Measurements from ENCODE around the gene GPC3.
"Not testable (repeated sequence)": the region's sequence is repeated elsewhere in the genome, so short reads cannot be mapped to it uniquely, and the experiment has no call there.

Gene GPC3

GRCh38 chrX:134006484-134007161 is 21.2 kb upstream of the GPC3 start:
- Mint-ChIP-seq H3K27ac (no peak overlapping the region), H3K27me3 (no peaks in the 10 kb centered on the region), H3K4me1 (no peaks in the 10 kb centered on the region), H3K9me3 (no peaks in the 10 kb centered on the region), H3K4me3 (no peak overlapping the region)
- ATAC-seq (peak; percentile 94), DNase-seq (peak in 1 of 2 donors; percentile 23)

DNA sequence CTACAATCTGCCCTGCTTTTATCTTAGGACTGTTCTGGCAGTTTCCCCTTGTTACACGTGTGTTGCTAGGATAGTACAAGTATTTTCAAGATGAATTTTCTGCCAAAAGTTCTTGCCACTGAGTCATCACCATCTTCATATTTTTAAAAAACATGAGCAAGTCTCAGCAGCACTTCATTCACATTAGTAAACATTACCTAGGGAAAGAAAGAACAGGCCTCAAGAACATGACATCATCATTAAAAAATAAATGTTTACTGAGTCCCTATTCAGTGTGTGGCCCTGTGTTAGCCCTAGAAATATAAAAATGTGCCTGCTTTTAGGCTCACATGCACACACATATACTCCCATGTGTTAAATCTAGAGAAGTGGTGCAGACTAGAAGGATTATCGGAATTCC is 18.7 kb upstream of the GPC3 start:
- Mint-ChIP-seq H3K27me3 (no peaks in the 10 kb centered on the region), H3K9me3 (no peaks in the 10 kb centered on the region), H3K4me3 (no peak overlapping the region), H3K27ac (peak overlapping the region in 1 of 2 donors; percentile 10), H3K4me1 (no peaks in the 10 kb centered on the region)
- DNase-seq = no peak
- ATAC-seq = no peak

GRCh38 chrX:134002921-134003615 is 17.7 kb upstream of the GPC3 start:
- DNase-seq (no peak), ATAC-seq (no peak)
- no peaks in the 10 kb centered on the region for H3K27me3 Mint-ChIP-seq
- no peak overlapping the region for H3K4me3 Mint-ChIP-seq
- no peaks in the 10 kb centered on the region for H3K9me3 Mint-ChIP-seq
- H3K4me1 Mint-ChIP-seq = no peaks in the 10 kb centered on the region
- H3K27ac Mint-ChIP-seq = no peak overlapping the region

DNA sequence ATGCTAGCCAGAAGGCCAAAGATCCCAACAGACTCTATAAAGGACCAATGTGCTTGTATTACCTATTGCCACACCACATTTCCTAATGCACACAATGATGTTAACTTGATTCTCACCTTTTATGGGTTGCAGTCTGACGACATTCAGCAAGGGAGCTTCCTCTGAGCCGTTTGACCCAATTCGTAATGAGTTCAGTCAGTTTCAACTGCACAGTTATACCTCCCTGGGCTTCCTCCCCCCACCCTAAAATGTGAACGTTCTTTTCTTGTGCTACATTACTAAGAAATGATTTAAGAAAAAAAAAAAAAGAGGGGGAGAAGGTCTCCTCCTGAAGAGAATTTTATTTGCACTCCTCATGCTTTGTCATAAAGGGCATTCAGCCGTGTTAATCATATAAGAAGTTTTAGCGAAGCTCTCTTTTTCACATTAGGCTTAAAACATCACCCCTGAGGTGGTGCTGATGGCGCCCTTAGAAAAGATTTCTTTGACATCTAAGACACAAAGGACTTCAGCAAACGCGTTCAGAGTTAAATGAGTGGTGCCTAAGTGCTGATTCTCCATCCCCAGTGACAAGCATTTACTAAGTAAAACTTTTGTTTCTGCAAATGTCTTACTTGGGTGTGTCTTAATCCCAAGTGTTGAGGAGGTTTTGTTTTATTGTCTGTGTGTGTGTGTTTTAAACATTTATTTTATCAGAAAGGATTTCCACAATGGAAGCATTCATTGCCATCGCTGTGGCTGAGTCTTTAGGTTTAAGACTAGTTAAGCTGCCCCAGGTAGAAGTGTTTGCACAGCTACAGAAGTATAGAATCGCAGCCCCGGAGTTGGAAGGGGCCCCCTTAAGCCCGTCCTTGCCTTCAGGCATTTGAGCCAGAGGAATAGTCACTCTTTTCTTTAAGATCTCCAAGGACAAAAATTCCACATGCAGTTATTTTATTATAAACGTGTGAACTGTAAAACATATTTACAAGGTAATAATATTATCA is 15.2 kb upstream of the GPC3 start:
- no peaks in the 10 kb centered on the region for H3K27me3 Mint-ChIP-seq
- H3K27ac Mint-ChIP-seq = no peak overlapping the region
- DNase-seq (no peak), ATAC-seq (no peak)
- H3K4me3 Mint-ChIP-seq = no peak overlapping the region
- no peaks in the 10 kb centered on the region for H3K4me1 Mint-ChIP-seq
- H3K9me3 Mint-ChIP-seq = no peaks in the 10 kb centered on the region

DNA sequence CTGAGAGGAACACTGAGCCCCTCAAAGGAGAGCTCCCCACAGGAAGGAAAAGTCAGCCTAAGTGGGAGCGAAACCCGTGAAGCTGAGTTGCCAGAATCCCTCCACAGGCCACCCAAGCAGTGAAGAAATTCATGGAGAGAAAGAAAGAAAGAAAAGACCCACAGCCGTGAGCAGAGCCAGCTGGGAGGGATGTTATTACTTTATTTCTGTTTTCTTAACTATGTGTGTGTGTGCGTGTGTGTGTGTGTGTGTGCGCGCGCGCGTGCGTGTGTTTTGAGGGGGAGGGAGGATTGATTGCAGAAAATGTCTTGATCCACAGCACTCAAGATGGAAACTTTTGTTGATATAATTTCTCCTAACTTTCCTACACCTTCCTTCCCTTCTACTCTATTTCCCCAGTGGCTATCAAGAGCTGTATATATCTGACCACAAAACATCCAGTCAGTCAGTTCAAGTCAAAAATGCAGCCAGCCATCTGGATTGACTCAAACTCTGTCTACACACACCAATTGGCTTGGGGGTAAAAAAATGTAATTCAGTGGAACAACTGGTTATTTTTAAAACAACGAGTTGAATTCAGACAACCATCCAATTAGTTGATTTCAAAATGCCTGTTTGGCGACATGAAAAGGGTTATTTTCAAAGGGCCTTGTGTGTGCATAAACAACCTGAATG is 13.8 kb upstream of the GPC3 start:
- no peaks in the 10 kb centered on the region for H3K4me1 Mint-ChIP-seq
- no peaks in the 10 kb centered on the region for H3K9me3 Mint-ChIP-seq
- no peak overlapping the region for H3K4me3 Mint-ChIP-seq
- no peak for DNase-seq
- no peaks in the 10 kb centered on the region for H3K27me3 Mint-ChIP-seq
- no peak for ATAC-seq
- peak overlapping the region in 1 of 2 donors; percentile 46 for H3K27ac Mint-ChIP-seq

GRCh38 chrX:133995759-133996158 is 10.4 kb upstream of the GPC3 start:
- Mint-ChIP-seq H3K27ac (no peak overlapping the region), H3K9me3 (no peaks in the 10 kb centered on the region), H3K4me3 (no peak overlapping the region), H3K4me1 (no peaks in the 10 kb centered on the region), H3K27me3 (no peaks in the 10 kb centered on the region)
- ATAC-seq = no peak
- no peak for DNase-seq

- DNase-seq = no peak
- Mint-ChIP-seq H3K27me3 (no peaks in the 10 kb centered on the region), H3K27ac (no peak overlapping the region), H3K4me3 (no peak overlapping the region), H3K4me1 (no peaks in the 10 kb centered on the region), H3K9me3 (no peaks in the 10 kb centered on the region)
- ATAC-seq = no peak
Measured at GRCh38 chrX:133994576-133994975, 9.2 kb upstream of the GPC3 start.

GRCh38 chrX:133992882-133993281 is 7.5 kb upstream of the GPC3 start:
- DNase-seq (no peak), ATAC-seq (no peak)
- H3K4me1 Mint-ChIP-seq = no peaks in the 10 kb centered on the region
- no peaks in the 10 kb centered on the region for H3K9me3 Mint-ChIP-seq
- no peak overlapping the region for H3K4me3 Mint-ChIP-seq
- no peaks in the 10 kb centered on the region for H3K27me3 Mint-ChIP-seq
- H3K27ac Mint-ChIP-seq = no peak overlapping the region

GRCh38 chrX:133991814-133992213 is 6.4 kb upstream of the GPC3 start:
- Mint-ChIP-seq H3K27me3 (no peaks in the 10 kb centered on the region), H3K9me3 (no peaks in the 10 kb centered on the region), H3K4me1 (no peaks in the 10 kb centered on the region), H3K4me3 (no peak overlapping the region), H3K27ac (no peak overlapping the region)
- no peak for ATAC-seq
- no peak for DNase-seq

DNA sequence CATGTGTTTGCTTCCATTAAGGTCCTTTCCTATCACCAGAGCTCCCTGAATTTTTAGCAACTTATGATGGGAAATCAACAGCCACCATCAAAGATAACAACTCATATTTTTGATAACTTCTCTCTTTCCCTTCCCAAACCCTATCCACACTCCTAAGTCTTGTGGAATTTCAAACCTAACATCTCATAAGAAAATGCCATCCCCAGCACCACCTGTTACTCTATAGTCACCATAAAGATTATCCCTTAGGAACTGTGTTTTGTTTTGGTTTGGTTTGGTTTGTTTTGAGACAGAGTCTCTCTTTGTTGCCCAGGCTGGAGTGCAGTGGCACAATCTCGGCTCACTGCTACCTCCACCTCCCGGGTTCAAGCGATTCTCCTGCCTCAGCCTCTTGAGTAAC is 5.7 kb upstream of the GPC3 start:
- not testable (repeated sequence) for ATAC-seq

GRCh38 chrX:133989993-133990392 is 4.6 kb upstream of the GPC3 start:
- peaks cover 4% of the 10 kb centered on the region for H3K4me1 Mint-ChIP-seq
- DNase-seq (no peak), ATAC-seq (no peak)
- no peak overlapping the region for H3K4me3 Mint-ChIP-seq
- no peak overlapping the region for H3K27ac Mint-ChIP-seq
- H3K9me3 Mint-ChIP-seq = no peaks in the 10 kb centered on the region
- H3K27me3 Mint-ChIP-seq = peaks cover 7% of the 10 kb centered on the region

More for the DNA sequence above, 5.7 kb upstream of the GPC3 start:
- H3K4me1 Mint-ChIP-seq, H3K4me3 Mint-ChIP-seq, DNase-seq, H3K27me3 Mint-ChIP-seq, H3K27ac Mint-ChIP-seq, H3K9me3 Mint-ChIP-seq: not testable (repeated sequence)

- DNase-seq (no peak), ATAC-seq (no peak)
- H3K27ac Mint-ChIP-seq = no peak overlapping the region
- no peak overlapping the region for H3K4me3 Mint-ChIP-seq
- H3K4me1 Mint-ChIP-seq = peaks cover 4% of the 10 kb centered on the region
- no peaks in the 10 kb centered on the region for H3K9me3 Mint-ChIP-seq
- peaks cover 7% of the 10 kb centered on the region for H3K27me3 Mint-ChIP-seq
Measured at GRCh38 chrX:133989490-133989889, 4.1 kb upstream of the GPC3 start.

- Mint-ChIP-seq H3K4me1 (peaks cover 4% of the 10 kb centered on the region), H3K4me3 (no peak overlapping the region), H3K27ac (no peak overlapping the region), H3K9me3 (no peaks in the 10 kb centered on the region), H3K27me3 (peaks cover 22% of the 10 kb centered on the region)
- DNase-seq = no peak
- no peak for ATAC-seq
Measured at GRCh38 chrX:133988010-133988409, 2.6 kb upstream of the GPC3 start.

DNA sequence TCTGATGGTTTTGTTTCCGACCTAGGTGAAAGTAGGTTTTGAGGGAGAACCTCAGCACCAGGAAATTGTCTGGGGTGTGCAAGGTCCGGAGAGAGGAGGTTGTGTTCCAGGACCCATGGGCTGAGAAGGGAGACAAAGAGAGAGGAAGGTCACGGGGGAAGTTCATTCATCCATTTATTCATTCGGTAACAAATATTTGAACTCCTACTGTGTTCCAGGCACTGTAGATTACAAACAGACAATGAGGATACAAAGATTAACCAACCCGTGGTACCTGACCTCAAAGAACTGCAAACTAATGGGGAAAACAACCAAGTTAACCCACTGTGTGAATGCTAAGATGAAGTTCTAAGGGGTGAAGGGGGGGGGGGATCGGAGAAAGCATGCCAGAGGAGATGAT is 1.8 kb upstream of the GPC3 start:
- H3K27ac Mint-ChIP-seq = no peak overlapping the region
- no peak overlapping the region for H3K4me3 Mint-ChIP-seq
- H3K9me3 Mint-ChIP-seq = no peaks in the 10 kb centered on the region
- ATAC-seq = no peak
- no peak for DNase-seq
- peaks cover 27% of the 10 kb centered on the region for H3K27me3 Mint-ChIP-seq
- H3K4me1 Mint-ChIP-seq = peaks cover 4% of the 10 kb centered on the region

DNA sequence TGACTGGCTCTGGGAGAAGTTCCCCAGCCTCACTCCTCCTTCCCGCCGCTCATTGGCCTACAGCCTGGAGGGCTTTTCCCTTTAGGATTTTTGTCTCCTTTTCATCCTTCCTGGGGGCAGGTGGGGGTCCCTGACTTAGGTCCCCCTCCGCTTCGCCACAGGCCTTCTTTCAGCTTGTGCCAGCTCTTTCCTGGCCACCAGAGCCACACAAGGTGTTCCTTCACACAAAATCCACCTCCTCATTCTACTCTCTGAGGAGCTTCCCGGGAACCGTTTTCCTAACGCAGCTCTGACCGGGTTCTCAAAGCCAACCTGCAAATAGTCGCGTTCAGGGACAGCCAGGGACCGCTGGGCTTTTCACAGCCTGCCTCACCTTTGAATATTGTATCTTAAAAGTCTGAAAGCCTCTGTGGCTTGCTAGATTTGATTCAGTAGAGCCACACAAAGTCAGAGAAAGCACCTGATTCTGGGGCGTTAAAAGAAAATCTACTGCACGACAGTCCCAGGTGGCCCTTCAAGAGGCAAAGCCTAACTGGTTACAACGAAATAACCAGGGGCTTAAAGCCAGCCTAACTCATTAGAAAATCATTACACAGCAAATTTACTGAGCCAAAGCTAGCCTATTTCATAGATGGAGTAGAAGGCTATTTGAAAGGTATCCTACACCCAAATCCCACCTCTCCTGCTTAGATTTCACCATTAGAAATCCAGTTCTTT is 731 bp upstream of the GPC3 start:
- no peak for ATAC-seq
- Mint-ChIP-seq H3K4me1 (peaks cover 4% of the 10 kb centered on the region), H3K27ac (no peak overlapping the region)

More for the DNA sequence above, 731 bp upstream of the GPC3 start:
- Mint-ChIP-seq H3K9me3 (no peaks in the 10 kb centered on the region), H3K4me3 (peak overlapping the region; percentile 70 to 78), H3K27me3 (peaks cover 36% of the 10 kb centered on the region)
- no peak for DNase-seq

Data from stimulated activated naive CD8-positive, alpha-beta T cell treated with anti-CD3 and anti-CD28 coated beads, Interleukin-15, amount 100 ng/mL, for 72 hours (primary cell).